SJCRH30 (cell line): Measurements from ENCODE around the gene TMPRSS11E. TPM values are rescaled to one million over a fixed set of nuclear protein-coding genes. Genes with fewer than 3 reads are reported as not detected.
"Not testable (repeated sequence)": the region's sequence is repeated elsewhere in the genome, so short reads cannot be mapped to it uniquely, and the experiment has no call there.

ENCODE experiments used
- DNase-seq, 2 experiments: peaks; one replicate each; pipeline ENCODE4 v3.0.0-alpha.2; 2015 to 2020
- H3K27ac ChIP-seq: fragments of 250-450 bp; sonication (Bioruptor Pico); 2 replicates; pipeline ENCODE4 v1.5.1; 2020; ENCODE audit warnings: mild to moderate bottlenecking, moderate library complexity
- H3K27me3 ChIP-seq: fragments of 250-450 bp; sonication (Bioruptor Pico); 2 replicates; pipeline ENCODE4 v1.5.1; 2020; ENCODE audit warnings: mild to moderate bottlenecking, moderate library complexity
- H3K36me3 ChIP-seq: fragments of 250-450 bp; sonication (Bioruptor Pico); 2 replicates; pipeline ENCODE4 v1.5.1; 2020; ENCODE audit warnings: mild to moderate bottlenecking, moderate library complexity
- H3K4me1 ChIP-seq: fragments of 250-450 bp; sonication (Bioruptor Pico); 2 replicates; pipeline ENCODE4 v1.5.1; 2020; ENCODE audit warnings: mild to moderate bottlenecking, moderate library complexity
- H3K4me3 ChIP-seq: fragments of 250-450 bp; sonication (Bioruptor Pico); 2 replicates; pipeline ENCODE4 v1.5.1; 2020; ENCODE audit warnings: mild to moderate bottlenecking, moderate library complexity
- H3K9me3 ChIP-seq: fragments of 250-450 bp; sonication (Bioruptor Pico); replicated peaks from 2 replicates; pipeline ENCODE4 v1.5.1; 2020; ENCODE audit warnings: mild to moderate bottlenecking, moderate library complexity
- total RNA-seq: library from RNA; depleted of rRNA; stranded (reverse); fragments of >200 nt; shearing (Covaris generic); gene quantifications from 2 replicates; pipeline ENCODE4 v1.2.3, GENCODE V29; 2014; rRNA removed

TMPRSS11E gene
- not detected in 2 replicates for total RNA-seq

- no peaks in the 10 kb centered on the region for H3K9me3 ChIP-seq
- H3K27me3 ChIP-seq, result no peaks in the 10 kb centered on the region
- H3K36me3 ChIP-seq, result no peaks in the 10 kb centered on the region
- no peak within 1 kb of the TSS for H3K4me3 ChIP-seq
- no peak for DNase-seq
- H3K4me1 ChIP-seq, result no peaks in the 10 kb centered on the region
- H3K27ac ChIP-seq, result no peak within 1 kb of the TSS
Observed at GRCh38 chr4:68447201-68447600, at the start of gene TMPRSS11E. Gene TMPRSS11E, plus strand, starts transcription at chr4:68447463. Its CDS starts 50 bp downstream, at chr4:68447513.

- no peaks in the 10 kb centered on the region for H3K9me3 ChIP-seq
- DNase-seq, result no peak
- no peak overlapping the region for H3K27ac ChIP-seq
- H3K4me1 ChIP-seq, result no peaks in the 10 kb centered on the region
- no peaks in the 10 kb centered on the region for H3K27me3 ChIP-seq
- H3K4me3 ChIP-seq, result no peak overlapping the region
- no peaks in the 10 kb centered on the region for H3K36me3 ChIP-seq
Observed at GRCh38 chr4:68399306-68399705, 48.0 kb upstream of the TMPRSS11E start.

GRCh38 chr4:68401231-68401630, 46.0 kb upstream of the TMPRSS11E start:
- no peak for DNase-seq
- Histone ChIP-seq H3K27ac (no peak overlapping the region), H3K4me1 (no peaks in the 10 kb centered on the region), H3K9me3 (no peaks in the 10 kb centered on the region), H3K36me3 (no peaks in the 10 kb centered on the region), H3K4me3 (no peak overlapping the region), H3K27me3 (peaks cover under 1% of the 10 kb centered on the region; the same call in 1 of the 2 replicates)

GRCh38 chr4:68404153-68404552, 43.1 kb upstream of the TMPRSS11E start:
- Histone ChIP-seq H3K4me3 (no peak overlapping the region), H3K27me3 (peaks cover 4% of the 10 kb centered on the region; the same call in 1 of the 2 replicates), H3K36me3 (no peaks in the 10 kb centered on the region), H3K27ac (no peak overlapping the region), H3K4me1 (no peaks in the 10 kb centered on the region), H3K9me3 (no peaks in the 10 kb centered on the region)
- DNase-seq, result no peak

GRCh38 chr4:68405718-68406478, 41.4 kb upstream of the TMPRSS11E start:
- H3K4me3 ChIP-seq, H3K4me1 ChIP-seq, H3K27ac ChIP-seq, H3K36me3 ChIP-seq, DNase-seq, H3K27me3 ChIP-seq, H3K9me3 ChIP-seq: not testable (repeated sequence)

GRCh38 chr4:68406479-68406859, 40.8 kb upstream of the TMPRSS11E start:
- peaks cover 4% of the 10 kb centered on the region; the same call in 1 of the 2 replicates for H3K27me3 ChIP-seq
- no peaks in the 10 kb centered on the region for H3K4me1 ChIP-seq
- H3K9me3 ChIP-seq, result no peaks in the 10 kb centered on the region
- H3K4me3 ChIP-seq, result no peak overlapping the region
- H3K27ac ChIP-seq, result no peak overlapping the region
- H3K36me3 ChIP-seq, result no peaks in the 10 kb centered on the region
- no peak for DNase-seq

GRCh38 chr4:68407015-68407867, 40.0 kb upstream of the TMPRSS11E start:
- H3K27me3 ChIP-seq, H3K9me3 ChIP-seq, H3K36me3 ChIP-seq, H3K4me1 ChIP-seq, H3K27ac ChIP-seq, H3K4me3 ChIP-seq, DNase-seq: not testable (repeated sequence)

- H3K27ac ChIP-seq, result no peak overlapping the region
- H3K4me1 ChIP-seq, result no peaks in the 10 kb centered on the region
- no peak overlapping the region for H3K4me3 ChIP-seq
- H3K36me3 ChIP-seq, result no peaks in the 10 kb centered on the region
- no peak for DNase-seq
- H3K9me3 ChIP-seq, result no peaks in the 10 kb centered on the region
- peaks cover 4% of the 10 kb centered on the region; the same call in 1 of the 2 replicates for H3K27me3 ChIP-seq
Observed at GRCh38 chr4:68407868-68408190, 39.4 kb upstream of the TMPRSS11E start.

- no peak for DNase-seq
- Histone ChIP-seq H3K27me3 (peaks cover 4% of the 10 kb centered on the region; the same call in 1 of the 2 replicates), H3K27ac (no peak overlapping the region), H3K9me3 (no peaks in the 10 kb centered on the region), H3K4me3 (no peak overlapping the region), H3K36me3 (no peaks in the 10 kb centered on the region), H3K4me1 (no peaks in the 10 kb centered on the region)
Observed at GRCh38 chr4:68410149-68410548, 37.1 kb upstream of the TMPRSS11E start.

- H3K27ac ChIP-seq, result no peak overlapping the region
- no peaks in the 10 kb centered on the region for H3K4me1 ChIP-seq
- no peaks in the 10 kb centered on the region for H3K9me3 ChIP-seq
- no peak for DNase-seq
- peaks cover 4% of the 10 kb centered on the region; the same call in 1 of the 2 replicates for H3K27me3 ChIP-seq
- H3K36me3 ChIP-seq, result no peaks in the 10 kb centered on the region
- no peak overlapping the region for H3K4me3 ChIP-seq
Observed at GRCh38 chr4:68410643-68411042, 36.6 kb upstream of the TMPRSS11E start.

- H3K27me3 ChIP-seq, H3K4me1 ChIP-seq, H3K9me3 ChIP-seq, DNase-seq, H3K36me3 ChIP-seq, H3K4me3 ChIP-seq, H3K27ac ChIP-seq: not testable (repeated sequence)
Observed at GRCh38 chr4:68412031-68412430, 35.2 kb upstream of the TMPRSS11E start.

- H3K4me1 ChIP-seq, result no peaks in the 10 kb centered on the region
- H3K36me3 ChIP-seq, result no peaks in the 10 kb centered on the region
- H3K27ac ChIP-seq, result no peak overlapping the region
- no peak for DNase-seq
- H3K9me3 ChIP-seq, result no peaks in the 10 kb centered on the region
- H3K27me3 ChIP-seq, result no peaks in the 10 kb centered on the region
- no peak overlapping the region for H3K4me3 ChIP-seq
Observed at GRCh38 chr4:68416591-68416990, 30.7 kb upstream of the TMPRSS11E start.

- Histone ChIP-seq H3K4me3 (no peak overlapping the region), H3K27ac (no peak overlapping the region), H3K9me3 (no peaks in the 10 kb centered on the region), H3K27me3 (no peaks in the 10 kb centered on the region), H3K36me3 (no peaks in the 10 kb centered on the region), H3K4me1 (no peaks in the 10 kb centered on the region)
- no peak for DNase-seq
Observed at GRCh38 chr4:68426516-68426915, 20.7 kb upstream of the TMPRSS11E start.

- H3K4me3 ChIP-seq, result no peak overlapping the region
- no peaks in the 10 kb centered on the region for H3K9me3 ChIP-seq
- H3K27me3 ChIP-seq, result no peaks in the 10 kb centered on the region
- no peak for DNase-seq
- H3K4me1 ChIP-seq, result no peaks in the 10 kb centered on the region
- no peaks in the 10 kb centered on the region for H3K36me3 ChIP-seq
- H3K27ac ChIP-seq, result no peak overlapping the region
Observed at GRCh38 chr4:68430337-68430736, 16.9 kb upstream of the TMPRSS11E start.

- Histone ChIP-seq H3K27ac (no peak overlapping the region), H3K4me3 (no peak overlapping the region), H3K27me3 (no peaks in the 10 kb centered on the region), H3K4me1 (no peaks in the 10 kb centered on the region), H3K9me3 (no peaks in the 10 kb centered on the region), H3K36me3 (no peaks in the 10 kb centered on the region)
- no peak for DNase-seq
Observed at GRCh38 chr4:68432320-68432719, 14.9 kb upstream of the TMPRSS11E start.
